Endothelial cell of umbilical vein (primary cell): ENCODE results near the gene CLVS2. TPM values are rescaled to one million over a fixed set of nuclear protein-coding genes. Genes with fewer than 3 reads are reported as not detected.
A peak's percentile ranks its signal among the peaks of the same experiment; 100 is the strongest.

ENCODE experiments used
- BruUV-seq: library from RNA; stranded (reverse); fragments of 400-500 nt; replicated peaks from 2 replicates; lab custom pipeline; 2021; lab: Mats Ljungman, UMichigan
- CTCF ChIA-PET: fragments of 300-600, 350-600 bp; sonication (Branson Sonifier 250); formaldehyde crosslinking; loops from one replicate; lab custom pipeline; 2021; ENCODE audit warnings: antibody characterized with exemption, inconsistent platforms; lab: Charles Lee
- POLR2A ChIA-PET: fragments of 300-600, 350-600 bp; sonication (Branson Sonifier 250); formaldehyde crosslinking; loops from one replicate; lab custom pipeline; 2021; ENCODE audit warnings: antibody characterized with exemption, inconsistent platforms; lab: Charles Lee
- DNase-seq: peaks from one replicate; pipeline ENCODE4 v3.0.0-alpha.2; 2011; ENCODE audit warnings: low read depth, low spot score
- FAIRE-seq: peaks from 2 replicates; lab custom pipeline; 2011; peaks lifted over from hg19 to GRCh38; lab: Jason Lieb, UNC
- H2AFZ ChIP-seq: 2 replicates; pipeline ENCODE4 v1.6.0; 2012; ENCODE audit warnings: low read depth, low read length, control low read depth, inconsistent platforms
- H3K27ac ChIP-seq: 2 replicates; pipeline ENCODE4 v1.5.1; 2011; ENCODE audit warnings: low read depth, mild to moderate bottlenecking, control low read depth, low read length, moderate library complexity; ENCODE audit not compliant: insufficient read depth
- H3K27me3 ChIP-seq, 2 experiments: 2 replicates each; pipeline versions ENCODE4 v1.6.0 to v1.6.1; 2011; ENCODE audit warnings: low read length in 2 of 2, mixed read lengths in 1 of 2; ENCODE audit not compliant: control insufficient read depth in 2 of 2, insufficient read depth in 2 of 2
- H3K36me3 ChIP-seq, 2 experiments: 2 replicates in 1 of 2; 3 replicates in 1 of 2; pipeline ENCODE4 v1.5.1; 2011; ENCODE audit warnings: low read length in 2 of 2, mild to moderate bottlenecking in 1 of 2, moderate library complexity in 1 of 2; ENCODE audit not compliant: control insufficient read depth in 2 of 2, insufficient read depth in 2 of 2; ENCODE audit errors: extremely low read depth in 1 of 2
- H3K4me1 ChIP-seq: 3 replicates; pipeline ENCODE4 v1.5.1; 2011; ENCODE audit warnings: mild to moderate bottlenecking, low read length; ENCODE audit not compliant: control insufficient read depth, insufficient read depth; ENCODE audit errors: extremely low read depth
- H3K4me2 ChIP-seq: 2 replicates; pipeline ENCODE4 v1.6.1; 2011; ENCODE audit warnings: low read length, control low read depth, mixed read lengths; ENCODE audit not compliant: insufficient read depth
- H3K4me3 ChIP-seq, 3 experiments: fragments of 200-600 bp in 1 of 3; sonication (generic), shearing (Covaris generic) in 1 of 3; replicated peaks in 1 of 3; 2 replicates each; pipeline ENCODE4 v1.5.1; 2011 to 2016; ENCODE audit warnings: control low read depth in 3 of 3, low read length in 3 of 3, mild to moderate bottlenecking in 2 of 3, inconsistent platforms in 1 of 3, low read depth in 1 of 3, moderate library complexity in 1 of 3; ENCODE audit not compliant: insufficient read depth in 1 of 3
- H3K79me2 ChIP-seq: 2 replicates; pipeline ENCODE4 v1.6.0; 2012; ENCODE audit warnings: low read length, inconsistent platforms; ENCODE audit not compliant: control insufficient read depth, insufficient read depth
- H3K9ac ChIP-seq: replicated peaks from 2 replicates; pipeline ENCODE3; 2011; ENCODE audit warnings: low read length, control low read depth; ENCODE audit not compliant: insufficient read depth; ENCODE audit errors: extremely low read depth
- H3K9me1 ChIP-seq: replicated peaks from 3 replicates; pipeline ENCODE4 v1.6.0; 2011; ENCODE audit warnings: mild to moderate bottlenecking, low read length; ENCODE audit not compliant: control insufficient read depth, insufficient read depth; ENCODE audit errors: extremely low read depth
- H3K9me3 ChIP-seq: replicated peaks from 2 replicates; pipeline ENCODE4 v1.5.1; 2012; ENCODE audit warnings: low read length, inconsistent platforms; ENCODE audit not compliant: control insufficient read depth, insufficient read depth
- H4K20me1 ChIP-seq: replicated peaks from 2 replicates; pipeline ENCODE3; 2011; ENCODE audit warnings: mild to moderate bottlenecking, low read length; ENCODE audit not compliant: control insufficient read depth, insufficient read depth; ENCODE audit errors: extremely low read depth
- EZH2 ChIP-seq: IDR thresholded peaks from 2 replicates; pipeline ENCODE4 v1.6.1; 2012; ENCODE audit warnings: borderline replicate concordance, low read depth, mild to moderate bottlenecking, moderate library complexity, low read length, inconsistent platforms; ENCODE audit not compliant: severe bottlenecking
- FOS ChIP-seq: IDR thresholded peaks from 2 replicates; pipeline ENCODE4 v1.6.1; 2011; ENCODE audit warnings: mild to moderate bottlenecking, low read length, moderate library complexity, borderline replicate concordance; ENCODE audit not compliant: insufficient read depth
- GATA2 ChIP-seq: IDR thresholded peaks from 2 replicates; pipeline ENCODE4 v1.7.0; 2011; ENCODE audit warnings: low read depth, mild to moderate bottlenecking, moderate library complexity, mixed read lengths, low read length; ENCODE audit not compliant: insufficient read length, insufficient read depth
- JUN ChIP-seq: IDR thresholded peaks from 2 replicates; pipeline ENCODE4 v1.6.1; 2011; ENCODE audit warnings: borderline replicate concordance, low read depth; ENCODE audit not compliant: insufficient read length, insufficient read depth
- MYC ChIP-seq: IDR thresholded peaks from one replicate; pipeline ENCODE4 v1.6.1; 2011; ENCODE audit warnings: mild to moderate bottlenecking, low read depth, low read length
- POLR2A ChIP-seq: IDR thresholded peaks from 2 replicates; pipeline ENCODE4 v1.6.1; 2012; ENCODE audit warnings: low read depth, mild to moderate bottlenecking, control low read depth, low read length
- POLR2AphosphoS5 ChIP-seq: IDR thresholded peaks from 2 replicates; pipeline ENCODE4 v1.6.1; 2012; ENCODE audit warnings: low read depth, mild to moderate bottlenecking, control low read depth, low read length, moderate library complexity; ENCODE audit not compliant: insufficient read depth
- dilution Hi-C: fragments of 300-500 bp; cut with MboI; formaldehyde crosslinking; loops from one replicate; pipeline ENCODE4 v1.15.0; 2019; ENCODE audit warnings: low sequenced_read_pairs; ENCODE audit not compliant: extremely low pct_ligation_motif_present
- intact Hi-C: fragments of 100-400 bp; cut with micrococcal nuclease; formaldehyde crosslinking; loops from one replicate; pipeline ENCODE4 v1.10.0; 2022
- polyA plus RNA-seq, 4 experiments: library from polyadenylated mRNA; depleted of rRNA in 3 of 4; stranded (reverse) in 3 of 4; unstranded in 1 of 4; fragments of >200 nt; gene quantifications; 2 replicates each; pipeline versions ENCODE4 v1.2.1 to v1.2.3, GENCODE V29; 2011 to 2012; ENCODE audit warnings: missing spikeins in 1 of 4
- total RNA-seq: library from RNA; stranded (reverse); gene quantifications from 2 replicates; pipeline ENCODE4 v1.2.3, GENCODE V29; 2021
- TF ChIP-seq, protein P1 (sequence below): IDR thresholded peaks from 2 replicates; pipeline ENCODE4 v1.6.1; 2011; ENCODE audit not compliant: insufficient read depth, insufficient read length
- TF ChIP-seq, protein P2 (sequence below), 2 donors: IDR thresholded peaks; 1 replicate in 1 of 2; 2 replicates in 1 of 2; pipeline ENCODE4 v1.5.1; 2011; ENCODE audit warnings: low read length in 2 of 2, mild to moderate bottlenecking in 2 of 2, moderate library complexity in 2 of 2, control low read depth in 1 of 2, inconsistent platforms in 1 of 2, low read depth in 1 of 2; ENCODE audit not compliant: insufficient read depth in 1 of 2; ENCODE audit errors: extremely low read depth in 1 of 2

Gene CLVS2
- total and polyA plus RNA-seq, 2 donors (not counting 3 experiments of a cell fraction or from before 2014, with no cell fraction given): not detected

DNA sequence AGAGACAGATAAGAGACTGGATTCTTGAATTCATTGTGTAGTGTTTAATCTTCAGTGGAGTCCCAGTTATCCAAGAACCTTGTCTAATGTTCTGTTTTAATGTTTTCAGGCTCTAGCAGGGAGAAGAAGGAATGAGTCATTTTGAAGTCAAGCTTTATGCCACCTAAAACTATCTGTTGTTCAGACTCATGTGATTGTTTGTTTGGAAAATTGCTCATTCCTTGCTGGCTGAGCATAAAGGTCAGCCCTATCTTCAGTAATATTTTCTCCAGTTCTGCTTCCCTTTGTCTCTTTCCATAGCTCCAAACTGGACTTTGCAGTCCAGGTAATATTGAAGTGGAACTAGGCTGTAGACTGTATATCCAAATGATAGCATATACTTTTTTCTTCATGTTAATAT lies 34.2 kb downstream of the CLVS2 start:
- FAIRE-seq (no peak), DNase-seq (no peak)
- H3K9me1 ChIP-seq: no peaks in the 10 kb centered on the region
- no peaks in the 10 kb centered on the region for H3K27me3 ChIP-seq
- intact Hi-C loops (no loop called here), dilution Hi-C loops (no loop called here)
- no peak overlapping the region for H2AFZ ChIP-seq
- CTCF ChIA-PET: no interaction called here
- TF ChIP-seq POLR2AphosphoS5: no peak
- peak; percentile 9 for TF ChIP-seq FOS
- H3K4me2 ChIP-seq: no peak overlapping the region
- POLR2A ChIA-PET: no interaction called here
- no peak overlapping the region for H3K9ac ChIP-seq
- H3K4me1 ChIP-seq: no peaks in the 10 kb centered on the region
- no peaks in the 10 kb centered on the region for H3K36me3 ChIP-seq
- BruUV-seq: no TSS peak
- no peak overlapping the region for H3K4me3 ChIP-seq
- no peak overlapping the region for H3K27ac ChIP-seq
- no peaks in the 10 kb centered on the region for H3K9me3 ChIP-seq
- H4K20me1 ChIP-seq: no peaks in the 10 kb centered on the region
- H3K79me2 ChIP-seq: no peaks in the 10 kb centered on the region

DNA sequence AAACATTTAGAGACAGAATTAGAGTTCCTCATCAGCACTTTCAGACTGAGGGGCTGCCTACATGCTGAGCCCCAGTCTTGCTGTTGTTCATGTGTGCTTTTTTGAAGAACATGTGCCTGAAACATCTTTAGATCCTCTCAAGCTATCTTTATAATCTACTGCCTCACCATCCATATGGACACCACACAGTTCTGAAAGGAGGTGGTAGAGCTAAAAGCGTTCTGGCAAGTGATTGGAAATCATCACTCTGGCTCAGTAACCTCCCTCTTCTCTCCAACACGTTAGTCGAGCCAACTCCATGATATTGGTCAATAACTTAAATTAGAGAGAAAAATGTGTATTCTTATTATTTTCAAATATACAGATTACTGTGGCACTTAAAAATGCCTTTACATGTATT lies 40.6 kb downstream of the CLVS2 start:
- Histone ChIP-seq H3K27ac (no peak overlapping the region), H2AFZ (no peak overlapping the region), H4K20me1 (no peaks in the 10 kb centered on the region), H3K27me3 (no peaks in the 10 kb centered on the region), H3K4me2 (no peak overlapping the region), H3K9ac (no peak overlapping the region), H3K9me3 (no peaks in the 10 kb centered on the region), H3K4me3 (no peak overlapping the region), H3K36me3 (no peaks in the 10 kb centered on the region), H3K4me1 (no peaks in the 10 kb centered on the region), H3K9me1 (no peaks in the 10 kb centered on the region), H3K79me2 (no peaks in the 10 kb centered on the region)
- ChIA-PET CTCF (no interaction called here), POLR2A (no interaction called here)
- no TSS peak for BruUV-seq
- dilution Hi-C loops (no loop called here), intact Hi-C loops (no loop called here)
- no peak for FAIRE-seq
- DNase-seq: no peak
- TF ChIP-seq FOS (no peak), POLR2A (no peak), JUN (no peak), POLR2AphosphoS5 (no peak), EZH2 (no peak), MYC (no peak), GATA2 (no peak)
- TF ChIP-seq, protein P1, sequence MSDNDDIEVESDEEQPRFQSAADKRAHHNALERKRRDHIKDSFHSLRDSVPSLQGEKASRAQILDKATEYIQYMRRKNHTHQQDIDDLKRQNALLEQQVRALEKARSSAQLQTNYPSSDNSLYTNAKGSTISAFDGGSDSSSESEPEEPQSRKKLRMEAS: no peak
- TF ChIP-seq, protein P2, sequence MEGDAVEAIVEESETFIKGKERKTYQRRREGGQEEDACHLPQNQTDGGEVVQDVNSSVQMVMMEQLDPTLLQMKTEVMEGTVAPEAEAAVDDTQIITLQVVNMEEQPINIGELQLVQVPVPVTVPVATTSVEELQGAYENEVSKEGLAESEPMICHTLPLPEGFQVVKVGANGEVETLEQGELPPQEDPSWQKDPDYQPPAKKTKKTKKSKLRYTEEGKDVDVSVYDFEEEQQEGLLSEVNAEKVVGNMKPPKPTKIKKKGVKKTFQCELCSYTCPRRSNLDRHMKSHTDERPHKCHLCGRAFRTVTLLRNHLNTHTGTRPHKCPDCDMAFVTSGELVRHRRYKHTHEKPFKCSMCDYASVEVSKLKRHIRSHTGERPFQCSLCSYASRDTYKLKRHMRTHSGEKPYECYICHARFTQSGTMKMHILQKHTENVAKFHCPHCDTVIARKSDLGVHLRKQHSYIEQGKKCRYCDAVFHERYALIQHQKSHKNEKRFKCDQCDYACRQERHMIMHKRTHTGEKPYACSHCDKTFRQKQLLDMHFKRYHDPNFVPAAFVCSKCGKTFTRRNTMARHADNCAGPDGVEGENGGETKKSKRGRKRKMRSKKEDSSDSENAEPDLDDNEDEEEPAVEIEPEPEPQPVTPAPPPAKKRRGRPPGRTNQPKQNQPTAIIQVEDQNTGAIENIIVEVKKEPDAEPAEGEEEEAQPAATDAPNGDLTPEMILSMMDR (IDR thresholded peaks at IDR 0.05; ENCODE audit: extremely low read depth in 1 of 2, insufficient read depth in 1 of 2, low read depth in 1 of 2, low read length in 2 of 2): no peak
